ENCODE measurements around the gene MGMT.

The MGMT gene

GRCh38 chr10:129497013-129497412 is 30.0 kb downstream of the MGMT start:
- no peak for DNase-seq

- no peak for DNase-seq
Measured at GRCh38 chr10:129498680-129499079, 31.6 kb downstream of the MGMT start.

GRCh38 chr10:129500617-129501339 is 33.7 kb downstream of the MGMT start:
- no peak for DNase-seq

GRCh38 chr10:129501652-129502436 is 34.8 kb downstream of the MGMT start:
- DNase-seq, result no peak

- no peak for DNase-seq
Measured at GRCh38 chr10:129502448-129502847, 35.4 kb downstream of the MGMT start.

- no peak for DNase-seq
Measured at GRCh38 chr10:129505500-129506075, 38.5 kb downstream of the MGMT start.

GRCh38 chr10:129506101-129506797 is 39.2 kb downstream of the MGMT start:
- DNase-seq, result no peak

GRCh38 chr10:129507216-129507889 is 40.3 kb downstream of the MGMT start:
- no peak for DNase-seq

- no peak for DNase-seq
Measured at GRCh38 chr10:129509155-129509554, 42.1 kb downstream of the MGMT start.

GRCh38 chr10:129509835-129510234 is 42.8 kb downstream of the MGMT start:
- DNase-seq, result no peak

- DNase-seq, result no peak
Measured at GRCh38 chr10:129511086-129511485, 44.0 kb downstream of the MGMT start.

- DNase-seq, result no peak
Measured at GRCh38 chr10:129511758-129512157, 44.7 kb downstream of the MGMT start.

- DNase-seq, result no peak
Measured at GRCh38 chr10:129513312-129513711, 46.3 kb downstream of the MGMT start.

- DNase-seq, result no peak
Measured at GRCh38 chr10:129514568-129515451, 47.8 kb downstream of the MGMT start.

GRCh38 chr10:129516846-129517679 is 50.0 kb downstream of the MGMT start:
- no peak for DNase-seq

GRCh38 chr10:129517680-129518057 is 50.6 kb downstream of the MGMT start:
- DNase-seq, result no peak

- DNase-seq, result no peak
Measured at GRCh38 chr10:129518793-129519192, 51.8 kb downstream of the MGMT start.

GRCh38 chr10:129520440-129521080 is 53.5 kb downstream of the MGMT start:
- no peak for DNase-seq

- DNase-seq, result no peak
Measured at GRCh38 chr10:129521161-129522025, 54.4 kb downstream of the MGMT start.

All from NCI-H1048 (cell line).